Heart right ventricle (tissue), 16 donors: ENCODE results near the gene ZFP90. TPM values are rescaled to one million over a fixed set of nuclear protein-coding genes. Genes with fewer than 3 reads are reported as not detected.

Experiments used
- ATAC-seq, 8 donors: fragments of 200-7000 bp; cut with Tn5 transposase; one replicate each; pipeline ENCODE4 v1.9.1; 2020; ENCODE audit warnings: mild to moderate bottlenecking in 8 of 8, moderate library complexity in 8 of 8, moderate number of reproducible peaks in 1 of 8
- DNase-seq, 2 donors: peaks; one replicate each; pipeline ENCODE4 v3.0.0-alpha.2; 2020
- H3K27ac ChIP-seq, 10 donors: fragments of 200-600 bp; sonication (generic) in 2 of 10; one replicate each; pipeline versions ENCODE4 v1.5.0 to v1.8.0; 2020 to 2022; ENCODE audit warnings: mild to moderate bottlenecking in 3 of 10
- H3K27me3 ChIP-seq, 7 donors: fragments of 200-600 bp; one replicate each; pipeline ENCODE4 v1.8.0; 2021 to 2022; ENCODE audit warnings: mild to moderate bottlenecking in 2 of 7
- H3K36me3 ChIP-seq, 9 donors: fragments of 200-600 bp; sonication (generic) in 1 of 9; one replicate each; pipeline versions ENCODE4 v1.5.0 to v1.8.0; 2020 to 2022; ENCODE audit warnings: mild to moderate bottlenecking in 2 of 9
- H3K4me1 ChIP-seq, 9 donors: fragments of 200-600 bp; sonication (generic) in 1 of 9; one replicate each; pipeline versions ENCODE4 v1.5.0 to v1.8.0; 2020 to 2022; ENCODE audit warnings: mild to moderate bottlenecking in 4 of 9
- H3K4me3 ChIP-seq, 10 donors: fragments of 200-600 bp; sonication (generic) in 2 of 10; one replicate each; pipeline versions ENCODE4 v1.5.0 to v1.8.0; 2020 to 2022; ENCODE audit warnings: mild to moderate bottlenecking in 7 of 10, moderate library complexity in 2 of 10
- H3K9me3 ChIP-seq, 11 donors: fragments of 200-600 bp in 10 of 11; sonication (generic) in 2 of 11; one replicate each; pipeline versions ENCODE4 v1.5.0 to v1.8.0; 2013 to 2022; ENCODE audit warnings: mild to moderate bottlenecking in 2 of 11, control low read depth in 1 of 11, moderate library complexity in 1 of 11
- CTCF ChIP-seq, 9 donors: fragments of 200-600 bp; sonication (generic) in 2 of 9; IDR thresholded peaks; one replicate each; pipeline versions ENCODE4 v1.5.0 to v1.8.0; 2021 to 2022; ENCODE audit warnings: antibody characterized with exemption in 9 of 9, mild to moderate bottlenecking in 5 of 9, moderate library complexity in 1 of 9
- WGBS, 2 donors: extraction: QIAGEN DNeasy Blood & Tissue Kit; methylation state at CpG; one replicate each; pipeline ENCODE4 v1.1.7; 2013; ENCODE audit warnings: inconsistent platforms in 1 of 2; 5-methylcytosine and 5-hydroxymethylcytosine counted together
- intact Hi-C, 10 donors: fragments of 100-400 bp; cut with DNase I; formaldehyde crosslinking; loops; one replicate each; pipeline versions ENCODE4 v1.11.1 to v1.14.2; 2022
- polyA plus RNA-seq, 2 donors: library from polyadenylated mRNA; stranded (reverse); fragments of 200-250 nt; gene quantifications; one replicate each; pipeline ENCODE4 v1.2.3, GENCODE V29; 2013
- total RNA-seq, 10 donors: library from RNA; stranded (reverse); fragmentation: NEBNext Ultra II Directional in 3 of 10; extraction: Animal tissue kit (Norgen Biotek cat#: 25700) in 3 of 10; gene quantifications; one replicate each; pipeline versions ENCODE4 v1.2.1 to v1.2.4, GENCODE V29; 2021 to 2023
- donor health status: Arrhythmogenic right ventricular cardiomyopathy.
- donor health status: ischemic (EF 13 %, LVEDD 7.1; RV severe dilation, severe dysfunction).
- donor health status: healthy with polysubstance abuse.
- donor health status: DM: no; HTN: yes; CAD: no.
- donor health status: DM: no; HTN: no; CAD: no.
- donor health status: ischemic (EF 25% LVEDD 6.9; RV normal size, moderate dysfunction).
- donor health status: ischemic (EF 25% LVEDD 5.7; RV mildly dilated, moderate dysfunction).
- donor health status: healthy.
- donor health status: DM: yes; HTN: yes; CAD: no.
- donor health status: Ischemic cardiomyopathy.
- donor health status: ischemic (EF 35%, LVEDD 5.7; RV mildly dilated, moderate dysfunction).
- donor health status: nonischemic (EF 11% LVEDD 7.7; RV severe dilation, severe dysfunction).
- donor health status: DM: yes; HTN: yes; CAD: no.
- donor health status: PGD.
- donor health status: ischemic (EF 29% LVEDD 5.4; RV normal size, mild dysfunction).
- donor health status: nonischemic (EF 23%, LVEDD 6.1; RV moderate dilation, normal function).

ZFP90 gene
- total and polyA plus RNA-seq, 12 donors, result 5.0 to 15.6 (median 11.9) TPM

- no peak overlapping the region for H3K4me3 ChIP-seq
- intact Hi-C loops, result loop anchor here (5.0 to 10.0 kb wide), 9 partner anchors 219 to 601 kb away; partner anchors contain the start of gene TANGO6 (in 5 of the 10)
- no peaks in the 10 kb centered on the region for H3K9me3 ChIP-seq
- no peak overlapping the region for H3K27ac ChIP-seq
- H3K36me3 ChIP-seq, result no peaks in the 10 kb centered on the region
- H3K4me1 ChIP-seq, result peaks cover 3 to 23% (median 20%) of the 10 kb centered on the region in 9 donors
- peaks cover 0 to 20% (median 0%) of the 10 kb centered on the region in 7 donors for H3K27me3 ChIP-seq
- WGBS, 2 donors, result 85 to 93% methylated on average over 14 to 17 of the region's 17 CpGs
- DNase-seq, result no peak
- no peak for TF ChIP-seq CTCF (IDR thresholded peaks at IDR 0.05)
- no peak for ATAC-seq
Observed at GRCh38 chr16:68526143-68526781, 12.8 kb upstream of the ZFP90 start.

- 92 to 93% methylated on average over 29 of the region's 29 CpGs for WGBS, 2 donors
- DNase-seq, result no peak
Observed at GRCh38 chr16:68526782-68527145, 12.3 kb upstream of the ZFP90 start.

GRCh38 chr16:68528233-68528632 is 10.9 kb upstream of the ZFP90 start:
- Histone ChIP-seq H3K9me3 (peaks cover 0 to 3% (median 0%) of the 10 kb centered on the region in 11 donors), H3K4me3 (no peak overlapping the region), H3K27me3 (peaks cover 0 to 20% (median 0%) of the 10 kb centered on the region in 7 donors), H3K27ac (no peak overlapping the region), H3K36me3 (no peaks in the 10 kb centered on the region), H3K4me1 (peaks cover 3 to 23% (median 20%) of the 10 kb centered on the region in 9 donors)
- ATAC-seq, result peak in 4 of 8 donors; percentile 3 to 11 (median 8)
- WGBS, 2 donors, result 45 to 53% methylated on average over 2 of the region's 2 CpGs
- DNase-seq, result no peak
- no peak for TF ChIP-seq CTCF (IDR thresholded peaks at IDR 0.05)
- intact Hi-C loops, result loop anchor here (2.0 to 10.0 kb wide), 10 partner anchors 217 to 599 kb away; partner anchors contain the start of gene TANGO6 (in 5 of the 10)

More at GRCh38 chr16:68526782-68527145, 12.3 kb upstream of the ZFP90 start:
- intact Hi-C loops, result loop anchor here (5.0 to 10.0 kb wide), 9 partner anchors 218 to 601 kb away; partner anchors contain the start of gene TANGO6 (in 5 of the 10)
- Histone ChIP-seq H3K4me3 (no peak overlapping the region), H3K4me1 (peaks cover 3 to 23% (median 20%) of the 10 kb centered on the region in 9 donors), H3K27me3 (peaks cover 0 to 20% (median 0%) of the 10 kb centered on the region in 7 donors), H3K9me3 (no peaks in the 10 kb centered on the region), H3K27ac (no peak overlapping the region), H3K36me3 (no peaks in the 10 kb centered on the region)
- TF ChIP-seq CTCF (IDR thresholded peaks at IDR 0.05), result no peak
- no peak for ATAC-seq

GRCh38 chr16:68528686-68529379 is 10.3 kb upstream of the ZFP90 start:
- 17 to 20% methylated on average over 29 of the region's 29 CpGs for WGBS, 2 donors
- Histone ChIP-seq H3K36me3 (no peaks in the 10 kb centered on the region), H3K27ac (no peak overlapping the region), H3K9me3 (peaks cover 0 to 9% (median under 1%) of the 10 kb centered on the region in 11 donors), H3K27me3 (peaks cover 0 to 17% (median 0%) of the 10 kb centered on the region in 7 donors), H3K4me3 (peak overlapping the region in 4 of 10 donors; percentile 1 to 42 (median 19)), H3K4me1 (peaks cover 3 to 23% (median 20%) of the 10 kb centered on the region in 9 donors)
- ATAC-seq, result peak; percentile 84 to 96 (median 91)
- TF ChIP-seq CTCF (IDR thresholded peaks at IDR 0.05), result peak; percentile 87 to 98 (median 94)
- DNase-seq, result peak; percentile 80 to 86
- intact Hi-C loops, result loop anchor here (2.0 to 10.0 kb wide), 10 partner anchors 216 to 598 kb away; partner anchors contain the start of gene TANGO6 (in 5 of the 10)
